NCI-H2196 treated with DMSO at 0.1 percent for 48 hours (cell line): ENCODE results near the gene FGF9.

Experiments used
- DNase-seq: peaks from one replicate; lab custom pipeline; 2025; ENCODE audit not compliant: unreplicated experiment; lab: John Stamatoyannopoulos, UW

Gene FGF9

GRCh38 chr13:21670883-21671619 lies at the start of gene FGF9:
TSS of gene FGF9 (plus strand) at chr13:21671073. CDS start at chr13:21671913, 840 bp downstream.
- DNase-seq = peak; percentile 67

GRCh38 chr13:21625366-21625765 lies 45.5 kb upstream of the FGF9 start:
- DNase-seq = no peak

DNA sequence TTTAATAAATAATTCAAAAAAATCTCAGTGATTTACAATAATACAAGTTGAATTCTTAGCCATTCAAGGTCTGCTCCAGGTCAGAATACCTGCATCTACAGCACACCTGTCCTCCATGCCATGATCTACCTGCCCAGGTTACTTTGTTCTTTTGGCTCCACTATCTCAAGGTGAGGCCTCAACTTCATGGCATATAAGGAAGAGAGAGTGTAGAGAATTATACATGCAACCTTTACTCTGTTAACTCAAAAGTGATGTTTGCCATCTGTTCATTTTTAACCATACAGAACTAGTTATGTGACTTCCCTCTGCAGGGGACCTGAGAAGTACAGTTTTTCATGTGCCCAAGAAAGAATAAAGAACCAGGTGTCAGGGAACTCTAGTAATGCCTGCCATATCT lies 38.7 kb upstream of the FGF9 start:
- no peak for DNase-seq

GRCh38 chr13:21636656-21637055 lies 34.2 kb upstream of the FGF9 start:
- no peak for DNase-seq

GRCh38 chr13:21637296-21637695 lies 33.6 kb upstream of the FGF9 start:
- DNase-seq = peak; percentile 37

DNA sequence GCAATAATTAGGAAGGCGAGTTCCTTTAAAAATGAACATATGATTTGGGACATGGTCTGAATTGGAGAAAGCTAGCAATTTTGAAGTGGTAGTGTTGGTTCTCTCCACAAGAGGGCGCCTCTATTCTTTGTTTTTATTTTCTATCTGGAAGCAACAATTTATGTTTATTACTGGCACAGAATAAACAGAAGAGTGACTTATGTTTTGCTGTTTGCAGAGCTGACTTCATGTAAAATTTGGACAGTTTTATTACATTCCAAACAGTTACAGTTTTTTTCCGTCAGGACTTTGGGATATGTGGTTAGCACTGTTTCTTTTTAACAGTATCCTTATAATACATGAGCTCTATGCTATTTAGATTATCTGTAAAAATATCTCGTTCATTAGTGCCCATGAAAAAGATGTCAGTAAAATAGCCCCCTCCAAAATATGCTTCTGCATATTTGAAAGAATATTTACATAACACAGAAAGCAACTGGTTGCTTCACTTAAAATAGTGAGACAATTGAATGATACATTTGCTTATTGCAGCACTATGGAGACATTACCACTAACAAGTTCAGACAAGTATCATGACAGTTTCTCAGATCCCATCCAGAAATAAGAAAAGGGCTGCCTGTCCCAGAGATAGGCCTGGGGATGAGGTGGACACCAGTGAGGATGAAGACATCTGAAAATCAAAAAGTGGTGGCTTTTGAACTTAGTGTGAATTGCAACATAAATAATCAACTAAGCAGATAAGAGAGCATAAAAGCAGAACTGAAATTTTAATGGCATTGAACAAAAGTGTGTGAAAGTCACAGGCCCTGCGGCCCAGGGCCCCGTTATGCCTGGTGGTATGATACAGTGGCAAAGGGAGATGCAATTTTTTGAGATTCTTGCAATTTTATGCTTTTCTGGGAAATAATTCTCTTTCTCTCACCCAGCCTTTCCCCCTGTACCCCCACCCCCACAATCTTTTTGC lies 32.3 kb upstream of the FGF9 start:
- peak; percentile 1 for DNase-seq

DNA sequence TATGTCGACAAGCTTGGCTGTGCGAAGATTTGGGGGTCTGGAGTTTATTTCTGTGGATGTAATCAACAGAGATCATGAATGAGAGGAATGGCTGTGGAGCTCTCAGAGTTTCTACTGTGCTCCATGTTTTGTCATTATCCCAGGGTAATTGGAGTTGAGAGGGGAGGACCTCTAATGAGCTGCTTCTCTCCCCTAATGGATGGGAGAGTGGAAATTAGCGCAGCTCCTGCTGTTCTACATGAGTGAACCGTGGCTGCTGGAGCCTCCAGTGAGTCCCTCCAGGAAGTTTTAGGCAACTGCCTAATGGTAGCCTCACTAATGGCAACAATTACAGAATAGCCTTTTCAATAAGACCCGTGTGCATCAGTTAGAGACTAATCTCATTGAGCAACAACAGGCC lies 31.3 kb upstream of the FGF9 start:
- DNase-seq = no peak

DNA sequence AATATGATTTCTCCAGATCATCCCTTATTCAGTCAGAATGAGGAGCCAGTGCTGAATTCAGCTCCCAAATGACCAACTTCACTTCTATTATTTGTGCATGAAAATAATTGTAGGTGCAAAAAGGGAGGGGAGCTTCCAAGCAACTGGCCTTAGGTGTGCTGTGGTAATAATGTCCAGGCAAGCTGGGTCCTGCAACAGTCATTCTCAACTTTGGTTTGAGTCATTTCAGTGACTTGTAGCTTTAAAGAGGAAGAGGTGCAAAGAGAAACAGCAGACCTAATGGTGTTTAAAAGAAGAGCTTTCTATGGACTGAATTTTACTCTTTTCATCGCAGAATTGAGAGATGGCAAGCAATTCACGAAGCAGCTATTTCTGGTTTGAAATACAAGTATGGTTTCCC lies 29.2 kb upstream of the FGF9 start:
- DNase-seq = no peak

DNA sequence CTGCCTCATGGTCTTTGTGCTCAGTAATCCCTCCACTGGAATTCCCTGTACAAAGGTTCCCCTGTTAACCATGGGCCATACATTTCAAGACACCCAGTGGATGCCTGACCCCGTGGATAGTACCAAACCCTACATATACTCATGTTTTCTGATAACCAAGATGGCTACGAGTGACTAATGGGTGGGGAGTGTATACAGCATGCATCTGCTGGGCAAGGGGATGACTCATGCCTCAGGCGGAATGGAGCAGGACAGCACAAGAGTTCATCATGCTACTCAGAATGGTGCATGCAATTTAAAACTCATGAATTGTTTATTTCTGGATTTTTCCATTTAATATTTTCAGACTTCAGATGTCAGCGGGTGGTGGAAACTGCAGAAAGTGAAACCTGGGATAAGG lies 13.3 kb upstream of the FGF9 start:
- DNase-seq = no peak

GRCh38 chr13:21659087-21659486 lies 11.8 kb upstream of the FGF9 start:
- DNase-seq = no peak

DNA sequence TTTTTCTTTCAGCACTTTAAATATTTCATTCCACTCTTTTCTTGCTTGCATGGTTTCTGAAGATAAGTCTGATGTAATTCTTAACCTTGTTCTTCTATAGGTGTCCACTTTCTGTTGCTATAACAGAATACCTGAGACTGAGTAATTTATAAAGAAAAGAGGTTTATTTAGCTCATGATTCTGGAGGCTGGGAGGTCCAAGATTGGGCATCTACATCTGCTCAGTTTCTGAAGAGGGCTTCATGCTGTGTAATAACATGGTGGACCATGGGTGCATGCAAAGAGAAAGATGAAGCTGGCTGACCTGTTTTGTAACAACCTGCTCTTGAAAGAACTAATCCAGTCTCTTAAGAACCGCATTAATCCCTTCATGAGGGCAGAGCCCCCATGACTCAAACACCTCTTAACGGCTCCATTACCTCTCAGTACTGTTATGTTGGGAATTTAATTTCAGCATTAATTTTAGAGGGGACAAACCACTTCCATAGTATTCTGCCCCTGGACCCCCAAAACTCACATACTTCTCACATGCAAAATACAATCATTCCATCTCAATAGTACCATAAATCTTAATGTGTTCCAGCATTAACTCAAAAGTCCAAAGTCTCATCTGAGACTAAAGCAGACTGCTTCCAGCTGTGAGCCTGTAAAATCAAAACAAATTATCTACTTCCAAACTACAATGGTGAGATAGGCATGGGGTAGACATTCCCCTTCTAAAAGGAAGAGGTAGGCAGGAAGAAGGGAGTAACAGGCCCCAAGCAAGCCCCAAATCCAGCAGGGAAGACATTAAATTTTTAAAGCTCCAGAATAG lies 9.6 kb upstream of the FGF9 start:
- DNase-seq = no peak

DNA sequence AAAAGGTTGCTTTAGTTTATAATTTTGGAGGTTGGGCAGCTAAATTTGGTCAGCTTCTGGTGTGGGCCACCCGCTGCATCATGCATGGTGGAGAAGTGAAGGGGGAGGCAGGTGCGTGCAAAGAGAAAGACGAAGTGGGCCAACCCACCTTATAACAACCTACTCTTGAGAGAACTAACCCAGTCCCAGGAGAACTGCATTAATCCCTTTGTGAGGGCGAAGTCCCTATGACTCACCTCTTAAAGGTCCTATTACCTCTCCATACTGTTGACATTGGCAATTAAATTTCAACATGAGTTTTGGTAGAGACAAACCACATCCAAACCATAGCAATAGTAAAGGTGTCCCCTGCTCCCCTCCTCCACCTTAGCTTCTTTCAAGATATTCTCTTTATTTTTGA lies 7.7 kb upstream of the FGF9 start:
- DNase-seq = peak; percentile 34

DNA sequence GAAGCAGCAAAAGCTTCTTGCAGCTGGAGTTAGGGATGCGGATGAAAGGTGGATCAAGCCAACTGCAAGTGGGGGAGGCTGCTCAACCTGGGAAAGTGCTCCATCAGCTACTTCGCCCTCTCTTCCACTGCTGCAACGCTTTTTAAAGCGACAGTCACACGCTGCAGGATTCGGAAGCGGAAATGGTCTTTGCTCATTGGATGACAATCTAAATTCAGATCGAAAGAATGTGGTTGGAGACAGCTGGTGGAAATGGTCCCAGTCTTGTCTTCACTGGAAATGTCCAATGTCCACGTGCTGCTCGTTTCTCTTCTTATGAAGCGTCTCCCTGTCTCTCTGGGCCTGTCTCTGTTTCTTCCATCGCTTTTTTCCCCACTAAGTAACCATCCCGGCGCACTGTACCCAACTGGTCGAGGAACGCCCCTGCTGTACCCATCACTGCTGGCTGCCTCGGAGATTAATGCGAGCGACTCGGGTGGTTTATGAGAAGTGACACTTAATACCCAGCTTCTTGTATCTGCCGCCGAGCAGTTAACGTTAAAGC lies 2.1 kb upstream of the FGF9 start:
- DNase-seq = no peak

DNA sequence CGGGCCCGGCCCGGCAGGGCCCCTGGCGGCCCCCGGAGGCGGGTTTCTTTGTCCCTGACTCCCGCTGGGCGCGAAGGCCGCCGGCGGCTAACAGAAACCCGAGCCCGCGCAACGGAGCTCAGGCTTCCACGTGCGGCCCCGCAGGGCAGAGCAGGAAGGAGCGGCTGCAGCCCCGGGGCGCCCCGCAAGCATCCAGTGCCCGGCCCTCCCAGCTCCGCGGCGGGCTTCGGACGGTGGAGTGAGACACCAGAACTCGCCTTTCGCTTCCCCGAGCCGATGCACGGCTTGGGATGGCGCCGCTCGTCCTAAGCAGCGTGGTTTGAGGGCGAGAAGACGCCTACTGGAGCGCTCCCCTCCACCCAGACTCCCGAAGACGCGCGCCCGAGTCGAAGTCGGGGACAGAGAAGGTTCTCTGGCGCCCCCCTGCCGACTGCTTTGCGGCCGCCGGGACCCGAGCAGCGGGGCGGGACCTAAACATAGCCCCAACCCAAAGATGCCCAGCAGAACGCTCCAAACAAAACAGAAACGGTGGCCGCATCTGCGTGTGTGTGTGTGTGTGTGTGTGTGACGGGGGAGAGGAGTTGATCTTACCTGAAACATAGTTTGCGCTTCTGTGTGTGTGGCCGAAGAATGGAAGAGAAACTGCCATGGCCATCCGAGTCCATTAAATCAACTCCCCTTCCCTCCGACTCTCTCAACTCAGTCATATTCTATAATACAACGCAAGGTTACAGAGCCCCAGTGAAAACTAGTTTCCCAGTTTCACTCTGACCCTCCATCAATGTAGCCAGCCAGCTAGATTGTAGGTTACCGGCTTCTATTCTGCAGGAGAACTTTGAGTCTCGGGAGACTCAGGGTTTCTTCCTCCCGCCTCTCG lies 629 bp upstream of the FGF9 start:
- peak; percentile 27 for DNase-seq

DNA sequence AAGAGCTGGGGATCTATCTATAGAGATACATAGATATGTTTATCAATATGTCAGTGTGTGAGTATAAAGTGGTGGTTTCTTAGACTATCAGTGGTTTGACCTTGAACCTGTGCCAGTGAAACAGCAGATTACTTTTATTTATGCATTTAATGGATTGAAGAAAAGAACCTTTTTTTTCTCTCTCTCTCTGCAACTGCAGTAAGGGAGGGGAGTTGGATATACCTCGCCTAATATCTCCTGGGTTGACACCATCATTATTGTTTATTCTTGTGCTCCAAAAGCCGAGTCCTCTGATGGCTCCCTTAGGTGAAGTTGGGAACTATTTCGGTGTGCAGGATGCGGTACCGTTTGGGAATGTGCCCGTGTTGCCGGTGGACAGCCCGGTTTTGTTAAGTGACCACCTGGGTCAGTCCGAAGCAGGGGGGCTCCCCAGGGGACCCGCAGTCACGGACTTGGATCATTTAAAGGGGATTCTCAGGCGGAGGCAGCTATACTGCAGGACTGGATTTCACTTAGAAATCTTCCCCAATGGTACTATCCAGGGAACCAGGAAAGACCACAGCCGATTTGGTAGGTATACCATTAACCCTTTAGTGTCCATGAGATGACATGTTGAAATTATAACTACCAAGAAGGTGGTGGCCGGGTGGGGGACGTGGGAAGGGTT lies 880 bp downstream of the FGF9 start:
- DNase-seq = no peak

- no peak for DNase-seq
Observed at GRCh38 chr13:21672287-21672680, 1.4 kb downstream of the FGF9 start.

DNA sequence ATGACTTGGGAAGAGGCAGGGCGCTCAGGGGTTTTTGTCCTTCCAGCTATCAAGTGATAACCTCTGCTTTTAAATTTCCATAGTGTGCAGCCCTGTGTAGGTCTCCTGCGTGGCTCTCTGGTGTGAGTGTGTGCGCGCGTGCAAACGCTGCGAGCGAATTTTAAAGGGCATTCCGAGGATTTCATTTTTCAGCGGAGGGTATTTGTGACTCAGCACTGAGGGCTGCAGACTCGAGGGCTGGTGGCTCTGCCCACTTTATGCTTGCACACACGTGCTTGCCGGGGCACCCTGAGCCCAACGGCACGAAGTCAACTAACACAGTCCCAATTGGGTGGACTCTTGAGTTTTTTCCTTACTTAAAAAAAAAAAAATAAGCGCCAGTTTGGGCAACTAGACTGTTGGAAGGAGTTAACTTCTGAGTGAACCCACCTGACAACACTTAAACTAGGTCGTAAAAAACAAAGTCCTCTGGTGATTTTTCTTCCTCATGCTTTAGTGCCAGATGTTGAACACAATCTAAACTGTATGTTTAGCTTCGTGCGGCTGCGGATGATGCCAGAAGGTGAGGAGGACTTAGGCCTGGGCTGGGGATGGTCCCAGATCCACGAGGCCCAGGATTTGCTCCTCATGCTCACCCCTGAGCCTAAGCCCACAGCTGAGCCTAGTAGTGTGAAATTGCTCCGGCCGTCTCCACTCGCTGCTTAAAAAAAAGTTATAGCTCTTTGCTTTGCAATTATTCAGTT lies 2.1 kb downstream of the FGF9 start:
- DNase-seq = no peak

- DNase-seq = no peak
Observed at GRCh38 chr13:21673539-21673788, 2.6 kb downstream of the FGF9 start.

DNA sequence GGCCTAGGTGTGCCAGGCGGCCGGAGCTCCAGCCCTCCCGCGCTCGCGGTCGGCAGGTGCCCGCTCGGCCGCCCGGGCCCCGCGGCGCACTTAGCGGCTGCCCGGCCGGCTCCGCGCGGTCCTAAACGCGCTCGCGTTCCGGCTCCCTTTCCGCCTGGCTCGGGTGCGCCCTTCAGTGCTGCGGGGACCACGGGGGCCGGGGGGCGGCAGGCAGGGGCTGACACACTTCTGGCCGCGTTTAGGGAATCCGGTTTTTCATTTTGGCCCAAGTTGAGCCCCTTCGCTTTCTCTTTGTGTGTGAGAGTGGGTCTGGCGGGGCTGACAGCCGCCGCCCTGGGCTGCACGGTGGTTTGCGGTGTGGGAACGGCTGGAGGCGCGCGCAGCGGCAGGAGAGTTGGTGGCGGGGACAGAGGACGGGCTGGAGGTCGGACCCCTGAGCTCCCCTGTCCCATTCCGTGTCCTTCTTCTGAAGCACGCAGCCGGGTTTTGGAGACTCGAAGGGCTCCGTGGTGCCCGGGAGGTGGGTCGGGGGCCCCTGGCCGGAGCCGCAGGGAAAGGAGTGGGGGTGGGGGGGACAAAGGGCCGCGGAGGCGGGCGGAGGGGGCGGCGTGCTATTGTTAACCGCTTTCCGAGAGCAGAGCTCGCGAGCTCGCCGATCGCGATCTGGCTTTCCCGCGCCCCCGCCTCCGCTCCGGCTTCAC lies 3.1 kb downstream of the FGF9 start:
- no peak for DNase-seq
